MM.1S (cell line): Measurements from ENCODE around the gene CDT1.
"Not testable (repeated sequence)": the region's sequence is repeated elsewhere in the genome, so short reads cannot be mapped to it uniquely, and the experiment has no call there.

ENCODE experiments used
- DNase-seq: peaks from one replicate; pipeline ENCODE4 v3.0.0-alpha.2; 2015
- H2AFZ ChIP-seq: fragments of 300-600 bp; sonication (generic); 2 replicates; pipeline ENCODE4 v1.6.0; 2016; ENCODE audit warnings: antibody characterized with exemption, low read length
- H3F3A ChIP-seq: fragments of 300-600 bp; sonication (generic); 2 replicates; pipeline ENCODE4 v1.6.1; 2016; ENCODE audit warnings: mild to moderate bottlenecking, antibody characterized with exemption, low read length, moderate library complexity, mixed read lengths; ENCODE audit not compliant: insufficient read depth
- H3K27ac ChIP-seq: fragments of 300-600 bp; sonication (generic); 2 replicates; pipeline ENCODE4 v1.5.1; 2016; ENCODE audit warnings: mild to moderate bottlenecking, low read length
- H3K27me3 ChIP-seq: fragments of 300-600 bp; sonication (generic); replicated peaks from 2 replicates; pipeline ENCODE4 v1.6.0; 2016; ENCODE audit warnings: low read length; ENCODE audit not compliant: insufficient read depth
- H3K36me3 ChIP-seq: fragments of 300-600 bp; sonication (generic); replicated peaks from 2 replicates; pipeline ENCODE4 v1.6.1; 2016; ENCODE audit warnings: mild to moderate bottlenecking, low read length, mixed read lengths; ENCODE audit not compliant: insufficient read depth
- H3K4me1 ChIP-seq: fragments of 300-600 bp; sonication (generic); 2 replicates; pipeline ENCODE4 v1.6.1; 2016; ENCODE audit warnings: low read length, mixed read lengths
- H3K4me2 ChIP-seq: fragments of 300-600 bp; sonication (generic); 2 replicates; pipeline ENCODE4 v1.6.0; 2016; ENCODE audit warnings: low read depth, low read length
- H3K4me3 ChIP-seq: fragments of 300-600 bp; sonication (generic); 2 replicates; pipeline ENCODE4 v1.5.1; 2016; ENCODE audit warnings: low read length, mixed read lengths
- H3K79me2 ChIP-seq: fragments of 300-600 bp; sonication (generic); 2 replicates; pipeline ENCODE4 v1.6.1; 2016; ENCODE audit warnings: mixed run types, low read length, mixed read lengths
- H3K9ac ChIP-seq: fragments of 300-600 bp; sonication (generic); 2 replicates; pipeline ENCODE4 v1.6.1; 2016; ENCODE audit warnings: low read length, mixed read lengths
- H3K9me2 ChIP-seq: fragments of 300-600 bp; sonication (generic); replicated peaks from 2 replicates; pipeline ENCODE4 v1.6.1; 2016; ENCODE audit warnings: mild to moderate bottlenecking, low read length, mixed read lengths; ENCODE audit not compliant: insufficient read depth
- H3K9me3 ChIP-seq: fragments of 300-600 bp; sonication (generic); replicated peaks from 2 replicates; pipeline ENCODE4 v1.6.1; 2016; ENCODE audit warnings: mild to moderate bottlenecking, low read length, mixed read lengths; ENCODE audit not compliant: insufficient read depth
- H4K20me1 ChIP-seq: fragments of 300-600 bp; sonication (generic); 2 replicates; pipeline ENCODE4 v1.6.1; 2016; ENCODE audit warnings: mild to moderate bottlenecking, low read length, moderate library complexity, mixed read lengths; ENCODE audit not compliant: insufficient read depth
- EZH2 ChIP-seq: fragments of 300-600 bp; sonication (generic); optimal IDR thresholded peaks from 2 replicates; pipeline ENCODE3; 2017; ENCODE audit warnings: low read depth, mild to moderate bottlenecking, antibody characterized with exemption, low read length, mixed read lengths
- EZH2phosphoT487 ChIP-seq: fragments of 300-600 bp; sonication (generic); IDR thresholded peaks from 2 replicates; pipeline ENCODE4 v1.6.1; 2018; ENCODE audit warnings: antibody characterized with exemption, low read length
- TF ChIP-seq, protein P1 (sequence below): fragments of 300-600 bp; sonication (generic); IDR thresholded peaks from 2 replicates; pipeline ENCODE4 v1.5.1; 2016; ENCODE audit warnings: antibody characterized with exemption, low read length, mixed read lengths

Gene CDT1

DNA sequence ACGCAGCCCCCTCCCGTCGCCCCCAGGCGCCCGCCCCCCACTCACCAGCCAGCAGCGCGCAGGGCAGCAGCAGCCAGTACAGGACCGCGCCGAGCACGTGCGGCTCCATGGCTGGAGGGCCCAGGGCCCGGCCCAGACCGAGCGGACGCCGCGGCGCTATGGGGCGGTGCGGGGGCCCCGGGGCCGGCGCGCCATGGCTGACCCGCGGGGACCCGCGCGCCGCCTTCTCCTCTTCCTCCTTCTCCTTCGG, 18.8 kb upstream of the CDT1 start:
- Histone ChIP-seq H3K27me3 (no peaks in the 10 kb centered on the region), H3K9me3 (no peaks in the 10 kb centered on the region), H3K9me2 (no peaks in the 10 kb centered on the region), H3K4me2 (no peak overlapping the region), H3K9ac (peak overlapping the region; percentile 77), H3K4me3 (peak overlapping the region; percentile 77), H2AFZ (no peak overlapping the region), H3K36me3 (no peaks in the 10 kb centered on the region), H3K27ac (peak overlapping the region; percentile 88; the same call in 1 of the 2 replicates), H3K4me1 (peaks cover 16% of the 10 kb centered on the region; the same call in 1 of the 2 replicates), H3F3A (peaks cover 21% of the 10 kb centered on the region), H4K20me1 (no peaks in the 10 kb centered on the region), H3K79me2 (peaks cover 49% of the 10 kb centered on the region)
- TF ChIP-seq EZH2 (no peak), EZH2phosphoT487 (no peak)
- TF ChIP-seq, protein P1, sequence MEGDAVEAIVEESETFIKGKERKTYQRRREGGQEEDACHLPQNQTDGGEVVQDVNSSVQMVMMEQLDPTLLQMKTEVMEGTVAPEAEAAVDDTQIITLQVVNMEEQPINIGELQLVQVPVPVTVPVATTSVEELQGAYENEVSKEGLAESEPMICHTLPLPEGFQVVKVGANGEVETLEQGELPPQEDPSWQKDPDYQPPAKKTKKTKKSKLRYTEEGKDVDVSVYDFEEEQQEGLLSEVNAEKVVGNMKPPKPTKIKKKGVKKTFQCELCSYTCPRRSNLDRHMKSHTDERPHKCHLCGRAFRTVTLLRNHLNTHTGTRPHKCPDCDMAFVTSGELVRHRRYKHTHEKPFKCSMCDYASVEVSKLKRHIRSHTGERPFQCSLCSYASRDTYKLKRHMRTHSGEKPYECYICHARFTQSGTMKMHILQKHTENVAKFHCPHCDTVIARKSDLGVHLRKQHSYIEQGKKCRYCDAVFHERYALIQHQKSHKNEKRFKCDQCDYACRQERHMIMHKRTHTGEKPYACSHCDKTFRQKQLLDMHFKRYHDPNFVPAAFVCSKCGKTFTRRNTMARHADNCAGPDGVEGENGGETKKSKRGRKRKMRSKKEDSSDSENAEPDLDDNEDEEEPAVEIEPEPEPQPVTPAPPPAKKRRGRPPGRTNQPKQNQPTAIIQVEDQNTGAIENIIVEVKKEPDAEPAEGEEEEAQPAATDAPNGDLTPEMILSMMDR = no peak
- no peak for DNase-seq

DNA sequence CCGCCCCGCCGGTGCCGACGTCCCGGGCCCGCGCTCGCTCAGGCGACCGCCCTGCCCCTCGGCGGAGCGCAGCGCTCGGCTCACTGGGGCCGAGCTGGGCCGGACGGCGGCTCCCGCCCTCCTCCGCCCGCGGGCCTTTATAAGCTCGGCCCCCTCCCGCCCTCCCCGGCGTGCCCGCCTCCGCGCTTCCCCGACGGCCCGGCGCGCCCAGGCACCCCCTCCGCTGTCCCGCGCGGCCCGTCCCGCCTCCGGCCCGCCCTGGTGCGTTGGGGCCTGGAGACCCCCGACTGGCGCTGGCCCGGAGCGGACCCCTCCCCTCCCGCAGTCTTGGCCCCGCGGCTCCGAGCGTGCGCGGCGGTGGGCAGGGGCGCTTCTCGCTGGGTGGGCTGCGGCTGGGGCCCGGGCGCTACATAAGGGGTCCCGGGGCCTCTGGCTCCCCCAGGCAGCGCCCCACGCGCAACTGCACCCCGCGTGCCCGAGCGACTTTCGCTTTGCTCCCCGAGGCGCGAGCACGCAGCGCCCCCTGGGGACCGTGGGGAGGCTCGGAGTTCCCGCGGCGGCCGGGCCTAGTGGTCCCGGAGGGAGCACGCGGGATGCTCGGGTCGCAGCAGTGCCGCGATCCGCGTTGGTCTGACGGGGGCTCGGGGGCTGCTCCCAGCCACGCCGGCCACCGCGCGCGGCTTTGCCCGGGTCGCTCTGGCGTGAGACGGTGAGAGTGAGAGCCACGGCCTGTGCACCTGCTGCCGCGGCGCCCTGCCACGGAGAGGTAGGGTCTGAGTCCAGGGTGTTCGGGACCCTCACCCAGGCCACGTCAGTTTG, 18.3 kb upstream of the CDT1 start, which contains the start of gene PIEZO1:
Gene PIEZO1 (minus strand): TSS at position 115 of the 819 bp plus-strand sequence. CDS start 256 bp downstream, outside the sequence.
- Histone ChIP-seq H3K9me2 (no peaks in the 10 kb centered on the region), H3F3A (peaks cover 21% of the 10 kb centered on the region), H3K9me3 (no peaks in the 10 kb centered on the region), H3K9ac (peak within 1 kb of the TSS; percentile 77), H2AFZ (0 out of 2 replicates have a peak within 1 kb of the TSS, but pooled peaks have one; percentile 51), H3K4me3 (peak within 1 kb of the TSS; percentile 77), H3K4me2 (peak within 1 kb of the TSS; percentile 89), H3K36me3 (no peaks in the 10 kb centered on the region), H4K20me1 (no peaks in the 10 kb centered on the region), H3K27ac (peak within 1 kb of the TSS; percentile 88; the same call in 1 of the 2 replicates), H3K4me1 (peaks cover 12% of the 10 kb centered on the region; the same call in 1 of the 2 replicates), H3K79me2 (peaks cover 44% of the 10 kb centered on the region), H3K27me3 (no peaks in the 10 kb centered on the region)
- peak; percentile 49 for DNase-seq
- TF ChIP-seq, protein P1 = peak; percentile 51
- no peak for TF ChIP-seq EZH2

DNA sequence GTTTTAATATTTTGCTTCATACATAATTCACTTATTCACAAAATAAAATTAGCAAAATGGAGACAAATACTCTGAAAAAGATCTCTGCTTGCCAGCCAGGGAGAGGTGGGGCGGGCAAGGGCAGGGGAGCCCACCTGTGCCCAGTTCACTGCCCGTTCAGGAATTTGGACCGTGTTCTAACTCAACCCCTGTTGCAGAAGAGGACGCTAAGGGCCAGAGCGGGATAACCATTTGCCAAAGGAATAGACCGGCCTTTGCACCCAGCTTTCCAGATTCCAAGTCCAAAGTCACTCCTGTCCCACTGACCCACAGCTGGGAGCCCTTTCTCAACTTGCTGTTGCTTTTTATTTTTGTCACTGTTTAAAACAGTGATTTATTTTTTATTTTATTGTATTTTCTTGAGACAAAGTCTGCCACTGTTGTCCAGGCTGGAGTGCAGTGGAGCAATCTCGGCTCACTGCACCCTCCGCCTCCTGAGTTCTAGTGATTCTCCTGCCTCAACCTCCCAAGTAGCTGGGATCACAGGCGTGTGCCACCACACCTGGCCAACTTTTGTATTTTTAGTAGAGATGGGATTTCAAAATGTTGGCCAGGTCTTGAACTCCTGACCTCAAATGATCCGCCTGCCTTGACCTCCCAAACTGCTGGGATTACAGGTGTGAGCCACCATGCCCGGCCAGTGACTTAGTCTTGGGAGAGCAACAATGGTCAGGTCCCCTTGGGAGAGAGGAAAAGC, 15.8 kb upstream of the CDT1 start:
- Histone ChIP-seq H3K4me2 (no peak overlapping the region), H3K36me3 (no peaks in the 10 kb centered on the region), H3K9ac (no peak overlapping the region), H3K9me2 (no peaks in the 10 kb centered on the region), H3K4me3 (no peak overlapping the region), H4K20me1 (no peaks in the 10 kb centered on the region), H3F3A (peaks cover 14% of the 10 kb centered on the region), H3K27ac (no peak overlapping the region), H3K4me1 (peaks cover 3% of the 10 kb centered on the region; the same call in 1 of the 2 replicates), H3K9me3 (no peaks in the 10 kb centered on the region), H2AFZ (no peak overlapping the region), H3K79me2 (peaks cover 20% of the 10 kb centered on the region), H3K27me3 (no peaks in the 10 kb centered on the region)
- no peak for DNase-seq
- TF ChIP-seq, protein P1 = no peak
- TF ChIP-seq EZH2phosphoT487 (no peak), EZH2 (no peak)

DNA sequence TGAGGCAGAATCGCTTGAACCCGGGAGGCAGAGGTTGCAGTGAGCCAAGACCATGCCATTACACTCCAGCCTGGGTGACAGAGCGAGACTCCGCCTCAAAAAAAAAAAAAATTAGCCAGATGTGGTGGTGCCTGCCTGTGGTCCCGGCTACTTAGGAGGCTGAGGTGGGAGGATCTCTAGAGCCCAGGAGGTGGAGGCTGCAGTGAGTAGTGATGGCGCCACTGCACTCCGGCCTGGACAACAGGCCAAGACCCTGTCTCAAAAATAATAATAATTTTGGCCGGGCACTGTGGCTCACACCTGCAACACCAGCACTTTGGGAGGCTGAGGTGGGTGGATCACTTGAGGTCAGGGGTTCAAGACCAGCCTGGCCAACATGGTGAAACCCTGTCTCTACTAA, 14.8 kb upstream of the CDT1 start:
- not testable (repeated sequence) for H3K9ac ChIP-seq, H3K9me2 ChIP-seq, DNase-seq, H4K20me1 ChIP-seq, H3K36me3 ChIP-seq, H3K9me3 ChIP-seq, H3F3A ChIP-seq, H3K4me3 ChIP-seq, H3K79me2 ChIP-seq, H3K27me3 ChIP-seq, H3K27ac ChIP-seq, H2AFZ ChIP-seq, H3K4me2 ChIP-seq, H3K4me1 ChIP-seq
